ENCODE data around the gene GPR158.

Gene GPR158

GRCh38 chr10:25487266-25487665, 312.5 kb downstream of the GPR158 start:
- H3K4me3 ChIP-seq (ENCODE audit: insufficient read depth, low read length, poor library complexity, severe bottlenecking): no peak overlapping the region
- no peaks in the 10 kb centered on the region for H3K9me3 ChIP-seq (ENCODE audit: insufficient read depth, low read length)
- H3K36me3 ChIP-seq (ENCODE audit: low read length): no peaks in the 10 kb centered on the region
- H3F3A ChIP-seq (ENCODE audit: insufficient read depth): no peaks in the 10 kb centered on the region
- H2AFZ ChIP-seq (ENCODE audit: low read depth, low read length, severe bottlenecking): no peak overlapping the region
- no peak overlapping the region for H3K27ac ChIP-seq (ENCODE audit: low read depth, low read length)
- H3K9me2 ChIP-seq (replicated peaks; ENCODE audit: insufficient read depth, low read length): no peaks in the 10 kb centered on the region; the same call in 1 of the 2 replicates
- H3K4me2 ChIP-seq (ENCODE audit: low read depth, low read length, poor library complexity, severe bottlenecking): no peak overlapping the region
- no peaks in the 10 kb centered on the region for H4K20me1 ChIP-seq (ENCODE audit: low read depth, low read length)
- no peaks in the 10 kb centered on the region for H3K79me2 ChIP-seq (ENCODE audit: insufficient read depth, low read length)
- no peak overlapping the region for H3K9ac ChIP-seq (ENCODE audit: low read length)
- TF ChIP-seq EZH2phosphoT487 (conservative IDR thresholded peaks at IDR 0.05; ENCODE audit: low read length) (no peak), CTCF (IDR thresholded peaks at IDR 0.05; ENCODE audit: insufficient read depth, low read length, poor library complexity, severe bottlenecking) (no peak)
- no peaks in the 10 kb centered on the region for H3K27me3 ChIP-seq (ENCODE audit: low read length)

GRCh38 chr10:25492040-25492439, 317.2 kb downstream of the GPR158 start:
- TF ChIP-seq CTCF (IDR thresholded peaks at IDR 0.05; ENCODE audit: insufficient read depth, low read length, poor library complexity, severe bottlenecking) (no peak), EZH2phosphoT487 (conservative IDR thresholded peaks at IDR 0.05; ENCODE audit: low read length) (no peak)
- Histone ChIP-seq H3K27ac (ENCODE audit: low read depth, low read length) (no peak overlapping the region), H3K9ac (ENCODE audit: low read length) (no peak overlapping the region), H3K79me2 (ENCODE audit: insufficient read depth, low read length) (no peaks in the 10 kb centered on the region), H3K9me3 (ENCODE audit: insufficient read depth, low read length) (no peaks in the 10 kb centered on the region), H3K4me3 (ENCODE audit: insufficient read depth, low read length, poor library complexity, severe bottlenecking) (no peak overlapping the region), H3K4me2 (ENCODE audit: low read depth, low read length, poor library complexity, severe bottlenecking) (no peak overlapping the region), H3K27me3 (ENCODE audit: low read length) (no peaks in the 10 kb centered on the region), H2AFZ (ENCODE audit: low read depth, low read length, severe bottlenecking) (no peak overlapping the region), H3K36me3 (ENCODE audit: low read length) (no peaks in the 10 kb centered on the region), H3K9me2 (replicated peaks; ENCODE audit: insufficient read depth, low read length) (no peaks in the 10 kb centered on the region; the same call in 1 of the 2 replicates), H4K20me1 (ENCODE audit: low read depth, low read length) (no peaks in the 10 kb centered on the region), H3F3A (ENCODE audit: insufficient read depth) (no peaks in the 10 kb centered on the region)

GRCh38 chr10:25492680-25493079, 317.9 kb downstream of the GPR158 start:
- Histone ChIP-seq H4K20me1 (ENCODE audit: low read depth, low read length) (no peaks in the 10 kb centered on the region), H3K4me2 (ENCODE audit: low read depth, low read length, poor library complexity, severe bottlenecking) (no peak overlapping the region), H3K27ac (ENCODE audit: low read depth, low read length) (no peak overlapping the region), H3K9me3 (ENCODE audit: insufficient read depth, low read length) (no peaks in the 10 kb centered on the region), H3K27me3 (ENCODE audit: low read length) (no peaks in the 10 kb centered on the region), H3F3A (ENCODE audit: insufficient read depth) (no peaks in the 10 kb centered on the region), H3K79me2 (ENCODE audit: insufficient read depth, low read length) (no peaks in the 10 kb centered on the region), H3K9me2 (replicated peaks; ENCODE audit: insufficient read depth, low read length) (no peaks in the 10 kb centered on the region; the same call in 1 of the 2 replicates), H3K9ac (ENCODE audit: low read length) (no peak overlapping the region), H2AFZ (ENCODE audit: low read depth, low read length, severe bottlenecking) (no peak overlapping the region), H3K4me3 (ENCODE audit: insufficient read depth, low read length, poor library complexity, severe bottlenecking) (no peak overlapping the region), H3K36me3 (ENCODE audit: low read length) (no peaks in the 10 kb centered on the region)
- TF ChIP-seq EZH2phosphoT487 (conservative IDR thresholded peaks at IDR 0.05; ENCODE audit: low read length) (no peak), CTCF (IDR thresholded peaks at IDR 0.05; ENCODE audit: insufficient read depth, low read length, poor library complexity, severe bottlenecking) (no peak)
